ENCODE results near the gene TF. TPM values are rescaled to one million over a fixed set of nuclear protein-coding genes. Genes with fewer than 3 reads are reported as not detected.

TF gene
- total RNA-seq, 1 donor from 2014 or later: 2.3 TPM

DNA sequence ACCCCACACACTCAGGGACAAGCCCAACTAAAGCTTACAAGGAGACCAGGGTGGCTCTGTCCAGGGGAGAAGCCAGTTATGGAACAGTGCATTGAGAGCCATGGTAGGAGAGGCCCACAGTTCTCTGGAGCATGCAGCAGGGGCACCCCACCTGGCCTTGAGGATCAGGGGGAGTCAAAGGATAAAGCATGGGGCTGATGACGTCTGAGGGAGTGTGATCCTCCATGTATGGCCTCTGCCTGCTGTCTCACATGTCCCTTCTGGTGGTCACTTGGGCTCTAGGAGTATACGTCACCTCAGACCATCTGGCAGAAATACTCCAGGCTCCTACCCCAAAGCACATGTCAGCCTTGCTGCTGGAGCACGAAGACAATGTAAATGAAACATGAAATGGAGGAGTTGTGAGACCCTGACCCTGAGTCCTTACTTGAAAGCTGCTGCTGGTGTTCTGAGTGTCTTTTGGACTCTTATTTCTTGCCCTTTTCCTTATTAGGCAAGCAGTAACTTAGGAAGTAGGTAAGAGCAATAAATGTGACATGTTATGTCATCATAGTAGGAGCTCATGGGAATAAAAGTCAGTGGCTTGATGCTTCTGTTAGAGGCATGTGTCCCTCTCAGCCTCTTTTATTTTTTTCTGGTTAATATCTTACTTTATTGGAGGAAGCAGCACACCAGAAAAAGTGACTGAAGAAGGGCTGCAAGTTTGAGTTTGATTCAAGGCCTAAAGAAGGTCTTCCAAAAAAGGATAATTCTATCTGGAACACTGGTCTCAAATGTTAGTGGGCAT is 74.9 kb downstream of the TF start:
- no peak for DNase-seq
- no peak overlapping the region for H3K4me3 Mint-ChIP-seq (ENCODE audit: unreplicated experiment)
- peaks cover 19% of the 10 kb centered on the region for H3K9me3 Mint-ChIP-seq (ENCODE audit: unreplicated experiment)
- TF ChIP-seq, protein P1, sequence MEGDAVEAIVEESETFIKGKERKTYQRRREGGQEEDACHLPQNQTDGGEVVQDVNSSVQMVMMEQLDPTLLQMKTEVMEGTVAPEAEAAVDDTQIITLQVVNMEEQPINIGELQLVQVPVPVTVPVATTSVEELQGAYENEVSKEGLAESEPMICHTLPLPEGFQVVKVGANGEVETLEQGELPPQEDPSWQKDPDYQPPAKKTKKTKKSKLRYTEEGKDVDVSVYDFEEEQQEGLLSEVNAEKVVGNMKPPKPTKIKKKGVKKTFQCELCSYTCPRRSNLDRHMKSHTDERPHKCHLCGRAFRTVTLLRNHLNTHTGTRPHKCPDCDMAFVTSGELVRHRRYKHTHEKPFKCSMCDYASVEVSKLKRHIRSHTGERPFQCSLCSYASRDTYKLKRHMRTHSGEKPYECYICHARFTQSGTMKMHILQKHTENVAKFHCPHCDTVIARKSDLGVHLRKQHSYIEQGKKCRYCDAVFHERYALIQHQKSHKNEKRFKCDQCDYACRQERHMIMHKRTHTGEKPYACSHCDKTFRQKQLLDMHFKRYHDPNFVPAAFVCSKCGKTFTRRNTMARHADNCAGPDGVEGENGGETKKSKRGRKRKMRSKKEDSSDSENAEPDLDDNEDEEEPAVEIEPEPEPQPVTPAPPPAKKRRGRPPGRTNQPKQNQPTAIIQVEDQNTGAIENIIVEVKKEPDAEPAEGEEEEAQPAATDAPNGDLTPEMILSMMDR (IDR thresholded peaks at IDR 0.05; ENCODE audit: partially characterized antibody, unreplicated experiment): no peak
- peaks cover 6% of the 10 kb centered on the region for H3K27me3 Mint-ChIP-seq (ENCODE audit: unreplicated experiment)
- H3K4me1 Mint-ChIP-seq (ENCODE audit: low read depth, unreplicated experiment): peaks cover 15% of the 10 kb centered on the region
- peaks cover 6% of the 10 kb centered on the region for H3K36me3 Mint-ChIP-seq (ENCODE audit: unreplicated experiment)
- peak overlapping the region; percentile 92 for H3K27ac Mint-ChIP-seq (ENCODE audit: unreplicated experiment)

DNA sequence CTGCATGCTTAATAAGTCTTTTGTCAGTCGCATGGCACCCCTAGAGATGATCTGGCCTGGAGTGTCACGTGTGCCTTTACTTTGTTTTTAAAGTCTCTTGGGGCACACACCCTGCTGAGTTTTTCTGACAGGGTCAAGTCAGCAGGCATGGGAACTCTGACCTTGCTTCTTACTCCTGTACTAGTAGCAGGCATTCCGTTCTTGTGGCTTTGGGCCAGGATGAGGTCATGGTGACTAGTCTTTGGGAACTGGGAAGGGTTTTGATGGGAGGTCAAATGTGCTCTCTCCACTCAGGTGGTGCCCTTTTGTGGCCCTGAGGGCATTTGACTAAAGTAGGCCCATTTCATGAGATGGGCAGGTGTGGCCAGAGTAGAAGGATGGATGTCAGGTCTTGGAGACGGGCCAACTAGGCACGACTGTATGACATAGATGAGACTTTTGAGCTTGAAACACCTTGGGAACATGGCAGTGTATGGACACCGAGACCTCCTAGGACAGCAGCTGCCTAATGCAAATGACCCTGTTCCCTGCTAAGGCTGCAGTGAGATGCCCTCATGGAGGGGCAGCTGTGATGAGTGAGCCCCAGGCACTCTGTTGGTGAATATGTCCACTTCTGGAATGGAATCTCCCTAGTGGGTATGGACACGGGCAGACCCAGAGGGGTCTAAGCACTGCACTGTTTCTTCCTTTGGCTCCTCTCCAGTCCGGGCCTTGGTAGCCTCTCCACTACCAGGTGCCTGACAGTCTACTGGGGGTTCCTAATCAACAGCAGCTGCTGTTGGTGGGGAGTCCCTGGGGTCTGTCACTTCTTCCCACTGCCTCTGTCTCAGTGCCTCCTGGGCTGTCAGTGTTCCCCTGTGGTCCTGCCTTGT is 75.8 kb downstream of the TF start:
- Mint-ChIP-seq H3K4me3 (ENCODE audit: unreplicated experiment) (no peak overlapping the region), H3K9me3 (ENCODE audit: unreplicated experiment) (peaks cover 19% of the 10 kb centered on the region), H3K27ac (ENCODE audit: unreplicated experiment) (peak overlapping the region; percentile 22), H3K27me3 (ENCODE audit: unreplicated experiment) (peaks cover 6% of the 10 kb centered on the region), H3K36me3 (ENCODE audit: unreplicated experiment) (peaks cover 6% of the 10 kb centered on the region), H3K4me1 (ENCODE audit: low read depth, unreplicated experiment) (peaks cover 15% of the 10 kb centered on the region)
- no peak for DNase-seq
- TF ChIP-seq, protein P1 (IDR thresholded peaks at IDR 0.05; ENCODE audit: partially characterized antibody, unreplicated experiment): no peak

DNA sequence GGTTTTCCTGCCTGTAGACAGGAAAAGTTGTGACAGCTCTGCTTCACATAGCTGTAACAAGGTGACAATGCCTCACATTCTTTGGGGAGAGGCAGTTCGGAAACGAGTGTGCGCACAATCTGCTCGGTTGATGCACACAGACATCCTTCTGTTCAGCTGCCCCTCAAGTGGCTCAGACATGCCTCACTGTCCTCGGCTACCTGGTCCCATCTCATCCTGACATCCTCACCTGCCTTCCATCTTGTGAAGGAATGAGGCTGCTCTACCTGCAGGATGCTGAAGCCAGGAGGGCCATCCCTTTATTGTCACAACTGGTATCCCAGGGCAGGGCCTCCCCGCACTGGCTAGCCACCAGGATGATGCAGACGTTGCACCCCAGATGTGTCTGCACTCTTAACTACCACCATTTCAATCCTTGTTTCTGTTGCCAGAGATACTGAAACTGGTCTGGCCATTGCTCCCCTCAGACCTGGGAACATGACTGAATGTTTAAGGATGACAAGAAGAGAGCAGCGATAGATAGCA is 78.8 kb downstream of the TF start:
- Mint-ChIP-seq H3K4me3 (ENCODE audit: unreplicated experiment) (no peak overlapping the region), H3K27me3 (ENCODE audit: unreplicated experiment) (peaks cover 8% of the 10 kb centered on the region)

GRCh38 chr3:133825969-133826727 is 80.0 kb downstream of the TF start:
- peaks cover 4% of the 10 kb centered on the region for H3K27me3 Mint-ChIP-seq (ENCODE audit: unreplicated experiment)
- peaks cover 13% of the 10 kb centered on the region for H3K36me3 Mint-ChIP-seq (ENCODE audit: unreplicated experiment)
- DNase-seq: no peak
- peaks cover 9% of the 10 kb centered on the region for H3K4me1 Mint-ChIP-seq (ENCODE audit: low read depth, unreplicated experiment)
- H3K27ac Mint-ChIP-seq (ENCODE audit: unreplicated experiment): no peak overlapping the region
- H3K9me3 Mint-ChIP-seq (ENCODE audit: unreplicated experiment): peaks cover 21% of the 10 kb centered on the region
- TF ChIP-seq, protein P1 (IDR thresholded peaks at IDR 0.05; ENCODE audit: partially characterized antibody, unreplicated experiment): no peak
- H3K4me3 Mint-ChIP-seq (ENCODE audit: unreplicated experiment): no peak overlapping the region

More for the DNA sequence above, 78.8 kb downstream of the TF start:
- TF ChIP-seq, protein P1 (IDR thresholded peaks at IDR 0.05; ENCODE audit: partially characterized antibody, unreplicated experiment): no peak
- Mint-ChIP-seq H3K4me1 (ENCODE audit: low read depth, unreplicated experiment) (peaks cover 15% of the 10 kb centered on the region), H3K27ac (ENCODE audit: unreplicated experiment) (peak overlapping the region; percentile 43), H3K9me3 (ENCODE audit: unreplicated experiment) (peaks cover 23% of the 10 kb centered on the region), H3K36me3 (ENCODE audit: unreplicated experiment) (peaks cover 11% of the 10 kb centered on the region)
- DNase-seq: no peak

All from glutamatergic neuron (in vitro differentiated cells).